ENCODE measurements around the gene PF4V1.

PF4V1 gene

GRCh38 chr4:73832651-73833237, 20.4 kb upstream of the PF4V1 start:
- no peaks in the 10 kb centered on the region for H3K4me1 ChIP-seq (ENCODE audit: insufficient read depth, low read length)
- H3K27me3 ChIP-seq (ENCODE audit: insufficient read depth, low read length) = peaks cover 9% of the 10 kb centered on the region
- H3K36me3 ChIP-seq (ENCODE audit: insufficient read depth, low read length) = no peaks in the 10 kb centered on the region
- no peak overlapping the region for H3K4me3 ChIP-seq (ENCODE audit: low read length)
- H3K9me3 ChIP-seq (ENCODE audit: low read length) = no peaks in the 10 kb centered on the region
- no peak overlapping the region for H2AFZ ChIP-seq (ENCODE audit: low read depth, low read length)

GRCh38 chr4:73836373-73837279, 16.5 kb upstream of the PF4V1 start, which contains the start of gene CXCL6:
TSS of gene CXCL6 (plus strand) at chr4:73836678. CDS start at chr4:73836751, 73 bp downstream.
- H3K27me3 ChIP-seq (ENCODE audit: insufficient read depth, low read length) = peaks cover 13% of the 10 kb centered on the region
- H3K4me3 ChIP-seq (ENCODE audit: low read length) = peak within 1 kb of the TSS; percentile 24
- H2AFZ ChIP-seq (ENCODE audit: low read depth, low read length) = no peak within 1 kb of the TSS
- H3K9me3 ChIP-seq (ENCODE audit: low read length) = no peaks in the 10 kb centered on the region
- H3K36me3 ChIP-seq (ENCODE audit: insufficient read depth, low read length) = no peaks in the 10 kb centered on the region
- no peaks in the 10 kb centered on the region for H3K4me1 ChIP-seq (ENCODE audit: insufficient read depth, low read length)

- Histone ChIP-seq H2AFZ (ENCODE audit: low read depth, low read length) (no peak overlapping the region), H3K36me3 (ENCODE audit: insufficient read depth, low read length) (no peaks in the 10 kb centered on the region), H3K9me3 (ENCODE audit: low read length) (no peaks in the 10 kb centered on the region), H3K4me3 (ENCODE audit: low read length) (no peak overlapping the region), H3K4me1 (ENCODE audit: insufficient read depth, low read length) (no peaks in the 10 kb centered on the region), H3K27me3 (ENCODE audit: insufficient read depth, low read length) (peaks cover 13% of the 10 kb centered on the region)
Observed at GRCh38 chr4:73839071-73839470, 14.0 kb upstream of the PF4V1 start.

GRCh38 chr4:73839715-73840114, 13.4 kb upstream of the PF4V1 start:
- Histone ChIP-seq H3K27me3 (ENCODE audit: insufficient read depth, low read length) (peaks cover 13% of the 10 kb centered on the region), H3K4me1 (ENCODE audit: insufficient read depth, low read length) (no peaks in the 10 kb centered on the region), H3K4me3 (ENCODE audit: low read length) (no peak overlapping the region), H3K36me3 (ENCODE audit: insufficient read depth, low read length) (no peaks in the 10 kb centered on the region), H3K9me3 (ENCODE audit: low read length) (no peaks in the 10 kb centered on the region), H2AFZ (ENCODE audit: low read depth, low read length) (no peak overlapping the region)

- H3K4me1 ChIP-seq (ENCODE audit: insufficient read depth, low read length) = no peaks in the 10 kb centered on the region
- peaks cover 13% of the 10 kb centered on the region for H3K27me3 ChIP-seq (ENCODE audit: insufficient read depth, low read length)
- no peak overlapping the region for H2AFZ ChIP-seq (ENCODE audit: low read depth, low read length)
- no peaks in the 10 kb centered on the region for H3K9me3 ChIP-seq (ENCODE audit: low read length)
- no peak overlapping the region for H3K4me3 ChIP-seq (ENCODE audit: low read length)
- no peaks in the 10 kb centered on the region for H3K36me3 ChIP-seq (ENCODE audit: insufficient read depth, low read length)
Observed at GRCh38 chr4:73841243-73841925, 11.7 kb upstream of the PF4V1 start.

- Histone ChIP-seq H2AFZ (ENCODE audit: low read depth, low read length) (no peak overlapping the region), H3K4me1 (ENCODE audit: insufficient read depth, low read length) (no peaks in the 10 kb centered on the region), H3K4me3 (ENCODE audit: low read length) (no peak overlapping the region), H3K36me3 (ENCODE audit: insufficient read depth, low read length) (no peaks in the 10 kb centered on the region), H3K27me3 (ENCODE audit: insufficient read depth, low read length) (peaks cover 4% of the 10 kb centered on the region), H3K9me3 (ENCODE audit: low read length) (no peaks in the 10 kb centered on the region)
Observed at GRCh38 chr4:73842696-73843095, 10.4 kb upstream of the PF4V1 start.

- H3K9me3 ChIP-seq (ENCODE audit: low read length) = no peaks in the 10 kb centered on the region
- H3K27me3 ChIP-seq (ENCODE audit: insufficient read depth, low read length) = no peaks in the 10 kb centered on the region
- H3K4me1 ChIP-seq (ENCODE audit: insufficient read depth, low read length) = no peaks in the 10 kb centered on the region
- no peak overlapping the region for H3K4me3 ChIP-seq (ENCODE audit: low read length)
- no peaks in the 10 kb centered on the region for H3K36me3 ChIP-seq (ENCODE audit: insufficient read depth, low read length)
- H2AFZ ChIP-seq (ENCODE audit: low read depth, low read length) = no peak overlapping the region
Observed at GRCh38 chr4:73843369-73843768, 9.7 kb upstream of the PF4V1 start.

- no peaks in the 10 kb centered on the region for H3K9me3 ChIP-seq (ENCODE audit: low read length)
- H2AFZ ChIP-seq (ENCODE audit: low read depth, low read length) = no peak overlapping the region
- no peak overlapping the region for H3K4me3 ChIP-seq (ENCODE audit: low read length)
- no peaks in the 10 kb centered on the region for H3K36me3 ChIP-seq (ENCODE audit: insufficient read depth, low read length)
- no peaks in the 10 kb centered on the region for H3K27me3 ChIP-seq (ENCODE audit: insufficient read depth, low read length)
- H3K4me1 ChIP-seq (ENCODE audit: insufficient read depth, low read length) = no peaks in the 10 kb centered on the region
Observed at GRCh38 chr4:73844345-73844744, 8.8 kb upstream of the PF4V1 start.

- Histone ChIP-seq H3K9me3 (ENCODE audit: low read length) (no peaks in the 10 kb centered on the region), H3K4me1 (ENCODE audit: insufficient read depth, low read length) (no peaks in the 10 kb centered on the region), H2AFZ (ENCODE audit: low read depth, low read length) (no peak overlapping the region), H3K27me3 (ENCODE audit: insufficient read depth, low read length) (no peaks in the 10 kb centered on the region), H3K36me3 (ENCODE audit: insufficient read depth, low read length) (no peaks in the 10 kb centered on the region), H3K4me3 (ENCODE audit: low read length) (no peak overlapping the region)
Observed at GRCh38 chr4:73844806-73845205, 8.3 kb upstream of the PF4V1 start.

GRCh38 chr4:73847526-73848182, 5.4 kb upstream of the PF4V1 start:
- no peaks in the 10 kb centered on the region for H3K4me1 ChIP-seq (ENCODE audit: insufficient read depth, low read length)
- no peaks in the 10 kb centered on the region for H3K36me3 ChIP-seq (ENCODE audit: insufficient read depth, low read length)
- no peak overlapping the region for H3K4me3 ChIP-seq (ENCODE audit: low read length)
- no peak overlapping the region for H2AFZ ChIP-seq (ENCODE audit: low read depth, low read length)
- no peaks in the 10 kb centered on the region for H3K9me3 ChIP-seq (ENCODE audit: low read length)
- H3K27me3 ChIP-seq (ENCODE audit: insufficient read depth, low read length) = no peaks in the 10 kb centered on the region

- no peaks in the 10 kb centered on the region for H3K36me3 ChIP-seq (ENCODE audit: insufficient read depth, low read length)
- no peak overlapping the region for H3K4me3 ChIP-seq (ENCODE audit: low read length)
- no peak overlapping the region for H2AFZ ChIP-seq (ENCODE audit: low read depth, low read length)
- H3K27me3 ChIP-seq (ENCODE audit: insufficient read depth, low read length) = no peaks in the 10 kb centered on the region
- H3K9me3 ChIP-seq (ENCODE audit: low read length) = no peaks in the 10 kb centered on the region
- H3K4me1 ChIP-seq (ENCODE audit: insufficient read depth, low read length) = no peaks in the 10 kb centered on the region
Observed at GRCh38 chr4:73848183-73848777, 4.8 kb upstream of the PF4V1 start.

GRCh38 chr4:73850261-73850970, 2.7 kb upstream of the PF4V1 start:
- H3K27me3 ChIP-seq (ENCODE audit: insufficient read depth, low read length) = no peaks in the 10 kb centered on the region
- H3K4me3 ChIP-seq (ENCODE audit: low read length) = no peak overlapping the region

More at GRCh38 chr4:73850261-73850970, 2.7 kb upstream of the PF4V1 start:
- Histone ChIP-seq H3K36me3 (ENCODE audit: insufficient read depth, low read length) (no peaks in the 10 kb centered on the region), H3K4me1 (ENCODE audit: insufficient read depth, low read length) (no peaks in the 10 kb centered on the region), H2AFZ (ENCODE audit: low read depth, low read length) (no peak overlapping the region), H3K9me3 (ENCODE audit: low read length) (no peaks in the 10 kb centered on the region)
